Measurements from ENCODE around the gene CARD11.

The CARD11 gene

GRCh38 chr7:3043544-3044371 is at the start of gene CARD11:
Gene CARD11, minus strand, starts transcription at chr7:3043867. Its CDS starts 85,361 bp downstream, at chr7:2958506.
- DNase-seq = no peak

- DNase-seq = no peak
These were observed 48.8 kb upstream of the CARD11 start for GRCh38 chr7:3092468-3092867.

- DNase-seq = no peak
These were observed 48.0 kb upstream of the CARD11 start for GRCh38 chr7:3091631-3092030.

- DNase-seq = no peak
These were observed 45.8 kb upstream of the CARD11 start for GRCh38 chr7:3089493-3089892.

GRCh38 chr7:3087243-3087755 is 43.6 kb upstream of the CARD11 start:
- no peak for DNase-seq

GRCh38 chr7:3083350-3083749 is 39.7 kb upstream of the CARD11 start:
- no peak for DNase-seq

- no peak for DNase-seq
These were observed 39.2 kb upstream of the CARD11 start for GRCh38 chr7:3082831-3083230.

- DNase-seq = no peak
These were observed 38.7 kb upstream of the CARD11 start for GRCh38 chr7:3082386-3082785.

- no peak for DNase-seq
These were observed 36.4 kb upstream of the CARD11 start for GRCh38 chr7:3080106-3080505.

GRCh38 chr7:3078514-3078913 is 34.8 kb upstream of the CARD11 start:
- no peak for DNase-seq

- no peak for DNase-seq
These were observed 33.0 kb upstream of the CARD11 start for GRCh38 chr7:3076700-3077099.

- no peak for DNase-seq
These were observed 32.5 kb upstream of the CARD11 start for GRCh38 chr7:3076163-3076562.

- no peak for DNase-seq
These were observed 31.8 kb upstream of the CARD11 start for GRCh38 chr7:3075441-3075840.

- no peak for DNase-seq
These were observed 30.8 kb upstream of the CARD11 start for GRCh38 chr7:3074459-3074821.

- DNase-seq = no peak
These were observed 30.2 kb upstream of the CARD11 start for GRCh38 chr7:3073763-3074458.

GRCh38 chr7:3070908-3071307 is 27.2 kb upstream of the CARD11 start:
- DNase-seq = no peak

GRCh38 chr7:3069771-3070449 is 26.2 kb upstream of the CARD11 start:
- DNase-seq = no peak

- DNase-seq = no peak
These were observed 24.9 kb upstream of the CARD11 start for GRCh38 chr7:3068530-3068929.

GRCh38 chr7:3067606-3068380 is 24.1 kb upstream of the CARD11 start:
- DNase-seq = no peak

- no peak for DNase-seq
These were observed 23.5 kb upstream of the CARD11 start for GRCh38 chr7:3067193-3067592.

GRCh38 chr7:3066506-3066905 is 22.8 kb upstream of the CARD11 start:
- DNase-seq = no peak

GRCh38 chr7:3065724-3066143 is 22.1 kb upstream of the CARD11 start:
- DNase-seq = no peak

- DNase-seq = no peak
These were observed 20.4 kb upstream of the CARD11 start for GRCh38 chr7:3064067-3064466.
